NCI-H2227 (cell line): ENCODE data around the gene HCFC1.

ENCODE experiments used
- DNase-seq: peaks from one replicate; lab custom pipeline; 2025; ENCODE audit not compliant: unreplicated experiment; lab: John Stamatoyannopoulos, UW

HCFC1 gene

GRCh38 chrX:153974726-153975286 lies 3.2 kb upstream of the HCFC1 start:
- DNase-seq: no peak

GRCh38 chrX:153974003-153974725 lies 2.5 kb upstream of the HCFC1 start:
- no peak for DNase-seq

- peak; percentile 36 for DNase-seq
These were observed 1.7 kb upstream of the HCFC1 start for GRCh38 chrX:153973127-153974002.

GRCh38 chrX:153972368-153973126 lies 929 bp upstream of the HCFC1 start, which contains the start of gene TMEM187:
TSS of gene TMEM187 (plus strand) at chrX:153972754. CDS start at chrX:153982063, 9,309 bp downstream.
- peak; percentile 97 for DNase-seq

- peak; percentile 92 for DNase-seq
These were observed 531 bp downstream of the HCFC1 start for GRCh38 chrX:153971124-153971449.

- peak; percentile 66 for DNase-seq
These were observed 1.1 kb downstream of the HCFC1 start for GRCh38 chrX:153970357-153971123.

- peak; percentile 66 for DNase-seq
These were observed 1.7 kb downstream of the HCFC1 start for GRCh38 chrX:153969904-153970356.

- peak; percentile 26 for DNase-seq
These were observed 2.3 kb downstream of the HCFC1 start for GRCh38 chrX:153969125-153969903.

- peak; percentile 54 for DNase-seq
These were observed 2.9 kb downstream of the HCFC1 start for GRCh38 chrX:153968754-153969124.

GRCh38 chrX:153968255-153968654 lies 3.4 kb downstream of the HCFC1 start:
- DNase-seq: no peak

- DNase-seq: no peak
These were observed 3.9 kb downstream of the HCFC1 start for GRCh38 chrX:153967536-153968224.

GRCh38 chrX:153966841-153967535 lies 4.6 kb downstream of the HCFC1 start:
- DNase-seq: no peak

- no peak for DNase-seq
These were observed 5.3 kb downstream of the HCFC1 start for GRCh38 chrX:153966283-153966688.

GRCh38 chrX:153965406-153965805 lies 6.2 kb downstream of the HCFC1 start:
- no peak for DNase-seq

- DNase-seq: no peak
These were observed 7.5 kb downstream of the HCFC1 start for GRCh38 chrX:153964105-153964504.

- no peak for DNase-seq
These were observed 8.1 kb downstream of the HCFC1 start for GRCh38 chrX:153963546-153963945.

- no peak for DNase-seq
These were observed 10.3 kb downstream of the HCFC1 start for GRCh38 chrX:153961292-153961691.

- no peak for DNase-seq
These were observed 10.8 kb downstream of the HCFC1 start for GRCh38 chrX:153960786-153961185.
